HepG2 (cell line): ENCODE results near the gene GRHL3. TPM values are rescaled to one million over a fixed set of nuclear protein-coding genes. Genes with fewer than 3 reads are reported as not detected.

Experiments
- ATAC-seq: fragments of 200-7000 bp; cut with Tn5 transposase; 3 replicates; pipeline ENCODE4 v1.9.1; 2020; ENCODE audit warnings: mild to moderate bottlenecking, moderate library complexity
- BruUV-seq: library from RNA; stranded (reverse); fragments of 400-500 nt; replicated peaks from 2 replicates; lab custom pipeline; 2021; lab: Mats Ljungman, UMichigan
- CTCF ChIA-PET: fragments of 300-600 bp; formaldehyde crosslinking; extraction: SDS; loops from one replicate; lab custom pipeline; 2021; ENCODE audit warnings: low total read pairs, inconsistent platforms, low intra/inter-chr PET ratio; lab: Yijun Ruan, JAX
- POLR2A ChIA-PET: fragments of 350-600 bp; sonication (Branson Sonifier 250); formaldehyde crosslinking; loops from one replicate; lab custom pipeline; 2020; ENCODE audit warnings: antibody characterized with exemption, inconsistent platforms; lab: Yijun Ruan, JAX
- DNase-seq: peaks from one replicate; pipeline ENCODE4 v3.0.0-alpha.2; 2015; ENCODE audit warnings: low spot score
- FAIRE-seq: peaks from 3 replicates; lab custom pipeline; 2011; peaks lifted over from hg19 to GRCh38; lab: Jason Lieb, UNC
- H2AFZ ChIP-seq: one replicate; pipeline ENCODE4 v1.6.1; 2011; ENCODE audit warnings: low read length, inconsistent platforms
- H3K27ac ChIP-seq: fragments of 300-600 bp; 3 replicates; pipeline ENCODE4 v1.8.0; 2011; ENCODE audit warnings: mixed run types, mild to moderate bottlenecking, mixed read lengths, low read length, inconsistent platforms; ENCODE audit not compliant: insufficient read depth; ENCODE audit errors: extremely low read length
- H3K27me3 ChIP-seq, 2 experiments: fragments of 200-600 bp in 1 of 2; 2 replicates in 1 of 2; 3 replicates in 1 of 2; pipeline versions ENCODE4 v1.6.0 to v1.8.0; 2011; ENCODE audit warnings: low read length in 2 of 2, mild to moderate bottlenecking in 2 of 2, moderate library complexity in 2 of 2, inconsistent platforms in 1 of 2; ENCODE audit not compliant: insufficient read depth in 2 of 2, control insufficient read depth in 1 of 2
- H3K36me3 ChIP-seq, 2 experiments: fragments of 200-600 bp in 1 of 2; replicated peaks in 1 of 2; 2 replicates in 1 of 2; 3 replicates in 1 of 2; pipeline versions ENCODE4 v1.5.1 to v1.8.0; 2011; ENCODE audit warnings: low read length in 2 of 2, inconsistent platforms in 1 of 2; ENCODE audit not compliant: insufficient read depth in 2 of 2, control insufficient read depth in 1 of 2
- H3K4me1 ChIP-seq: 2 replicates; pipeline ENCODE4 v1.5.1; 2012; ENCODE audit warnings: low read length, inconsistent platforms; ENCODE audit not compliant: insufficient read depth
- H3K4me2 ChIP-seq: 2 replicates; pipeline ENCODE4 v1.6.0; 2011; ENCODE audit warnings: low read depth, low read length, inconsistent platforms
- H3K4me3 ChIP-seq, 3 experiments: fragments of 200-600 bp in 1 of 3; sonication (generic), shearing (Covaris generic) in 1 of 3; replicated peaks in 1 of 3; 2 replicates each; pipeline ENCODE4 v1.5.1; 2011 to 2016; ENCODE audit warnings: low read length in 3 of 3, inconsistent platforms in 2 of 3, low read depth in 2 of 3, mild to moderate bottlenecking in 2 of 3, control low read depth in 1 of 3, mixed read lengths in 1 of 3; ENCODE audit not compliant: insufficient read depth in 1 of 3
- H3K79me2 ChIP-seq: one replicate; pipeline ENCODE4 v1.6.1; 2011; ENCODE audit warnings: low read length, inconsistent platforms; ENCODE audit not compliant: insufficient read depth
- H3K9ac ChIP-seq: 2 replicates; pipeline ENCODE4 v1.6.0; 2011; ENCODE audit warnings: mild to moderate bottlenecking, low read depth, low read length, inconsistent platforms; ENCODE audit not compliant: insufficient read depth
- H3K9me3 ChIP-seq: 2 replicates; pipeline ENCODE4 v1.5.1; 2012; ENCODE audit warnings: mild to moderate bottlenecking, low read length
- H4K20me1 ChIP-seq: 2 replicates; pipeline ENCODE4 v1.6.0; 2011; ENCODE audit warnings: inconsistent platforms, mild to moderate bottlenecking, low read length, moderate library complexity; ENCODE audit not compliant: insufficient read depth
- MTA1 ChIP-seq: sonication (generic); formaldehyde crosslinking; IDR thresholded peaks from 2 replicates; pipeline ENCODE4 v1.4.0; 2020; ENCODE audit warnings: missing genetic modification reagents, mild to moderate bottlenecking, borderline replicate concordance
- MTF1 ChIP-seq: sonication (generic); formaldehyde crosslinking; IDR thresholded peaks from 2 replicates; pipeline ENCODE4 v1.5.0; 2020; ENCODE audit warnings: missing genetic modification reagents
- MZF1 ChIP-seq: sonication (generic); formaldehyde crosslinking; IDR thresholded peaks from 2 replicates; pipeline ENCODE4 v1.8.1; 2023; ENCODE audit warnings: mild to moderate bottlenecking, missing genetic modification reagents, borderline replicate concordance
- SNRNP70 ChIP-seq: fragments of 200-400 bp; formaldehyde crosslinking; IDR thresholded peaks from 2 replicates; pipeline ENCODE4 v1.6.1; 2017; ENCODE audit warnings: mild to moderate bottlenecking, low read depth, low read length, moderate library complexity
- TCF7L2 ChIP-seq: IDR thresholded peaks from 2 replicates; pipeline ENCODE4 v1.6.1; 2011; ENCODE audit warnings: mild to moderate bottlenecking, low read depth, low read length, moderate library complexity
- TEAD3 ChIP-seq: optimal IDR thresholded peaks from 2 replicates; pipeline ENCODE3; 2016; ENCODE audit warnings: borderline replicate concordance
- WIZ ChIP-seq: sonication (generic); formaldehyde crosslinking; IDR thresholded peaks from 2 replicates; pipeline ENCODE4 v1.5.1; 2020; ENCODE audit warnings: mild to moderate bottlenecking, missing genetic modification reagents
- ZKSCAN1 ChIP-seq: fragments of 150-350 bp; IDR thresholded peaks from 2 replicates; pipeline ENCODE4 v1.6.1; 2014; ENCODE audit warnings: low read length
- ZMAT3 ChIP-seq: sonication (generic); formaldehyde crosslinking; conservative IDR thresholded peaks from 2 replicates; pipeline ENCODE4 v1.7.0; 2021; ENCODE audit warnings: missing genetic modification reagents
- WGBS: methylation state at CpG from one replicate; pipeline ENCODE4 v1.1.6; 2017; ENCODE audit warnings: low lambda C conversion rate; 5-methylcytosine and 5-hydroxymethylcytosine counted together
- in situ Hi-C: cut with HindIII; loops from 2 replicates; pipeline ENCODE4 v1.10.0; 2017; ENCODE audit warnings: low pct_unique_long_range_greater_than_20kb; ENCODE audit not compliant: extremely low pct_ligation_motif_present
- intact Hi-C: fragments of 100-400 bp; cut with micrococcal nuclease; formaldehyde crosslinking; loops from one replicate; pipeline ENCODE4 v1.10.0; 2022; ENCODE audit not compliant: unreplicated experiment
- polyA plus RNA-seq, 8 experiments: library from polyadenylated mRNA; depleted of rRNA in 3 of 8; stranded (reverse) in 7 of 8; unstranded in 1 of 8; fragments of >200 nt; fragmentation: Illumina TruSeq in 4 of 8; extraction: Trizol in 4 of 8; gene quantifications; 2 replicates each; pipeline versions ENCODE4 v1.2.1 to v1.2.3, GENCODE V29; 2011 to 2016; ENCODE audit warnings: low read depth in 4 of 8, missing spikeins in 1 of 8, mixed read lengths in 1 of 8; ENCODE audit not compliant: insufficient read depth in 1 of 8
- total RNA-seq, 5 experiments: library from RNA; depleted of rRNA; stranded (reverse); fragments of >200 nt; fragmentation: Illumina TruSeq; extraction: Trizol; gene quantifications; 2 replicates each; pipeline ENCODE4 v1.2.3, GENCODE V29; 2016; ENCODE audit warnings: low read depth in 1 of 5
- TF ChIP-seq, protein P1 (sequence below): sonication (generic); formaldehyde crosslinking; IDR thresholded peaks from 2 replicates; pipeline ENCODE4 v1.4.0; 2020; ENCODE audit warnings: missing genetic modification reagents
- TF ChIP-seq, protein P2 (sequence below): sonication (generic); formaldehyde crosslinking; IDR thresholded peaks from 2 replicates; pipeline ENCODE4 v1.4.0; 2020; ENCODE audit warnings: missing genetic modification reagents, low read depth, mild to moderate bottlenecking, borderline replicate concordance
- TF ChIP-seq, protein P3 (sequence below): sonication (generic); formaldehyde crosslinking; IDR thresholded peaks from 2 replicates; pipeline ENCODE4; 2020; ENCODE audit warnings: missing genetic modification reagents, mild to moderate bottlenecking, borderline replicate concordance
- TF ChIP-seq, protein P4 (sequence below): sonication (generic); formaldehyde crosslinking; IDR thresholded peaks from 2 replicates; pipeline ENCODE4 v1.4.0; 2020; ENCODE audit warnings: mild to moderate bottlenecking, missing genetic modification reagents
- TF ChIP-seq, protein P5 (sequence below): sonication (generic); formaldehyde crosslinking; IDR thresholded peaks from 2 replicates; pipeline ENCODE4 v1.4.0; 2020; ENCODE audit warnings: missing genetic modification reagents

GRHL3 gene
- total and polyA plus RNA-seq, 2 of the 13 experiments (the other 11 are each of a cell fraction or from before 2014, with no cell fraction given), result not detected

DNA sequence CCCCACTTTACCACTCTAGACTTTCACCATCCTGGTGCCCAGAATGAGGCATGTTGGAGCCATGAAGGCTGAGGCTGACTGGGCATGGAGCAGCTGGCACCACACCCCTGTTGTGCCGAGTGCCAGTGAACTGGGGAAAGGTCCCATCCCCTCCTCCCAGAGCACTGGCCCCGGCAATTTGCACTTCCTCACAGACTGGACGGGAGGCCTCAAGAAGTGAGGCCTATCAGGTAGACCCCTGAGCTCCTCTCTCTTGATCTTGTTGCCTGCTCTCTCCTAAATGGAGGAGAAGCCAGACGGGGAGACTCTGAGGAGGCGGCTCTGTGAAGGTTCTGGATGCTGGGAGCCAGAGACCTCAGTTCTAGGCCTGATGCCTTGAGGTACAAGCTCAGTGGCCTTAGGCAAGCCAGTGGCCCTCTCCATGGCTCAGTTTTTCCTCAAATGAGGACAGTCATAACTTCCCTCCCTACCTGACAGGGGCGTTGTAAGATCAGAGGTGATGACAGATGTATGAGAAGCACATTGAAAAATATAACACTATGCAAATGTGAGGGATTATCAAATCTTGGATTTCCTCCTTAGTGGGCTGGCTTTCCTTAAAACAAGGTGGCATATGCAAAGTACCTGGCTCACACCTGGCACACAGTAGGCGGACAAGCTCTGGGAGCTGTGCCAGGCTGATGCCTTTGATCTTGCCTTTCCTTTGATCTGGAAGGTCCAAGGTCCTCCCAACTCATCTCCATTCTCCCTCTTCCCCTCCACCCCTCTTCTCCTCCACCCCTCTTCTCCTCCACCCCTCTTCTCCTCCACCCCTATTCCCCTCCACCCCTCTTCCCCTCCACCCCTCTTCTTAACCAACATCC lies 6.7 kb downstream of the GRHL3 start:
- Histone ChIP-seq H3K4me2 (no peak overlapping the region), H3K4me3 (no peak overlapping the region), H3K4me1 (no peaks in the 10 kb centered on the region), H4K20me1 (no peaks in the 10 kb centered on the region), H3K79me2 (no peaks in the 10 kb centered on the region), H2AFZ (no peak overlapping the region), H3K9me3 (no peaks in the 10 kb centered on the region), H3K27me3 (peaks cover 2 to 16% of the 10 kb centered on the region in 2 experiments; a peak in 4 of 5 replicates), H3K27ac (no peak overlapping the region), H3K36me3 (no peaks in the 10 kb centered on the region), H3K9ac (no peak overlapping the region)
- intact Hi-C loops, result no loop called here
- ChIA-PET CTCF (no interaction called here), POLR2A (no interaction called here)
- FAIRE-seq, result no peak
- no TSS peak for BruUV-seq
- in situ Hi-C loops, result no loop called here
- ATAC-seq, result no peak
- DNase-seq, result no peak
- 20% methylated on average over 2 of the region's 7 CpGs for WGBS
- no peak for TF ChIP-seq SNRNP70
- no peak for TF ChIP-seq MZF1
- no peak for TF ChIP-seq TEAD3 (CRISPR knock-in tag)
- 0 out of 2 replicates have a peak, but pooled peaks have one; percentile 9 for TF ChIP-seq TCF7L2
- TF ChIP-seq, protein P1, sequence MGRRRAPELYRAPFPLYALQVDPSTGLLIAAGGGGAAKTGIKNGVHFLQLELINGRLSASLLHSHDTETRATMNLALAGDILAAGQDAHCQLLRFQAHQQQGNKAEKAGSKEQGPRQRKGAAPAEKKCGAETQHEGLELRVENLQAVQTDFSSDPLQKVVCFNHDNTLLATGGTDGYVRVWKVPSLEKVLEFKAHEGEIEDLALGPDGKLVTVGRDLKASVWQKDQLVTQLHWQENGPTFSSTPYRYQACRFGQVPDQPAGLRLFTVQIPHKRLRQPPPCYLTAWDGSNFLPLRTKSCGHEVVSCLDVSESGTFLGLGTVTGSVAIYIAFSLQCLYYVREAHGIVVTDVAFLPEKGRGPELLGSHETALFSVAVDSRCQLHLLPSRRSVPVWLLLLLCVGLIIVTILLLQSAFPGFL (CRISPR knock-in tag), result no peak
- TF ChIP-seq MTF1 (CRISPR knock-in tag), result no peak
- no peak for TF ChIP-seq MTA1 (CRISPR knock-in tag)
- TF ChIP-seq, protein P2, sequence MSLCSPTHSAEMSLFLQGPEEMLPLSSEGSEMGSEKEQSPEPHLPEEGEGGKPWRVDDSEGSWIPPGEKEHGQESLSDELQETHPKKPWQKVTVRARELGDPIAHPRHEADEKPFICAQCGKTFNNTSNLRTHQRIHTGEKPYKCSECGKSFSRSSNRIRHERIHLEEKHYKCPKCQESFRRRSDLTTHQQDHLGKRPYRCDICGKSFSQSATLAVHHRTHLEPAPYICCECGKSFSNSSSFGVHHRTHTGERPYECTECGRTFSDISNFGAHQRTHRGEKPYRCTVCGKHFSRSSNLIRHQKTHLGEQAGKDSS (CRISPR knock-in tag), result no peak
- TF ChIP-seq ZMAT3 (CRISPR knock-in tag), result no peak
- TF ChIP-seq, protein P3, sequence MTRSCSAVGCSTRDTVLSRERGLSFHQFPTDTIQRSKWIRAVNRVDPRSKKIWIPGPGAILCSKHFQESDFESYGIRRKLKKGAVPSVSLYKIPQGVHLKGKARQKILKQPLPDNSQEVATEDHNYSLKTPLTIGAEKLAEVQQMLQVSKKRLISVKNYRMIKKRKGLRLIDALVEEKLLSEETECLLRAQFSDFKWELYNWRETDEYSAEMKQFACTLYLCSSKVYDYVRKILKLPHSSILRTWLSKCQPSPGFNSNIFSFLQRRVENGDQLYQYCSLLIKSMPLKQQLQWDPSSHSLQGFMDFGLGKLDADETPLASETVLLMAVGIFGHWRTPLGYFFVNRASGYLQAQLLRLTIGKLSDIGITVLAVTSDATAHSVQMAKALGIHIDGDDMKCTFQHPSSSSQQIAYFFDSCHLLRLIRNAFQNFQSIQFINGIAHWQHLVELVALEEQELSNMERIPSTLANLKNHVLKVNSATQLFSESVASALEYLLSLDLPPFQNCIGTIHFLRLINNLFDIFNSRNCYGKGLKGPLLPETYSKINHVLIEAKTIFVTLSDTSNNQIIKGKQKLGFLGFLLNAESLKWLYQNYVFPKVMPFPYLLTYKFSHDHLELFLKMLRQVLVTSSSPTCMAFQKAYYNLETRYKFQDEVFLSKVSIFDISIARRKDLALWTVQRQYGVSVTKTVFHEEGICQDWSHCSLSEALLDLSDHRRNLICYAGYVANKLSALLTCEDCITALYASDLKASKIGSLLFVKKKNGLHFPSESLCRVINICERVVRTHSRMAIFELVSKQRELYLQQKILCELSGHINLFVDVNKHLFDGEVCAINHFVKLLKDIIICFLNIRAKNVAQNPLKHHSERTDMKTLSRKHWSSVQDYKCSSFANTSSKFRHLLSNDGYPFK, result no peak
- peak; percentile 95 for TF ChIP-seq ZKSCAN1
- TF ChIP-seq, protein P4, sequence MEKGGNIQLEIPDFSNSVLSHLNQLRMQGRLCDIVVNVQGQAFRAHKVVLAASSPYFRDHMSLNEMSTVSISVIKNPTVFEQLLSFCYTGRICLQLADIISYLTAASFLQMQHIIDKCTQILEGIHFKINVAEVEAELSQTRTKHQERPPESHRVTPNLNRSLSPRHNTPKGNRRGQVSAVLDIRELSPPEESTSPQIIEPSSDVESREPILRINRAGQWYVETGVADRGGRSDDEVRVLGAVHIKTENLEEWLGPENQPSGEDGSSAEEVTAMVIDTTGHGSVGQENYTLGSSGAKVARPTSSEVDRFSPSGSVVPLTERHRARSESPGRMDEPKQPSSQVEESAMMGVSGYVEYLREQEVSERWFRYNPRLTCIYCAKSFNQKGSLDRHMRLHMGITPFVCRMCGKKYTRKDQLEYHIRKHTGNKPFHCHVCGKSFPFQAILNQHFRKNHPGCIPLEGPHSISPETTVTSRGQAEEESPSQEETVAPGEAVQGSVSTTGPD, result no peak
- TF ChIP-seq, protein P5, sequence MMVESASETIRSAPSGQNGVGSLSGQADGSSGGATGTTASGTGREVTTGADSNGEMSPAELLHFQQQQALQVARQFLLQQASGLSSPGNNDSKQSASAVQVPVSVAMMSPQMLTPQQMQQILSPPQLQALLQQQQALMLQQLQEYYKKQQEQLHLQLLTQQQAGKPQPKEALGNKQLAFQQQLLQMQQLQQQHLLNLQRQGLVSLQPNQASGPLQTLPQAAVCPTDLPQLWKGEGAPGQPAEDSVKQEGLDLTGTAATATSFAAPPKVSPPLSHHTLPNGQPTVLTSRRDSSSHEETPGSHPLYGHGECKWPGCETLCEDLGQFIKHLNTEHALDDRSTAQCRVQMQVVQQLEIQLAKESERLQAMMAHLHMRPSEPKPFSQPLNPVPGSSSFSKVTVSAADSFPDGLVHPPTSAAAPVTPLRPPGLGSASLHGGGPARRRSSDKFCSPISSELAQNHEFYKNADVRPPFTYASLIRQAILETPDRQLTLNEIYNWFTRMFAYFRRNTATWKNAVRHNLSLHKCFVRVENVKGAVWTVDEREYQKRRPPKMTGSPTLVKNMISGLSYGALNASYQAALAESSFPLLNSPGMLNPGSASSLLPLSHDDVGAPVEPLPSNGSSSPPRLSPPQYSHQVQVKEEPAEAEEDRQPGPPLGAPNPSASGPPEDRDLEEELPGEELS (CRISPR knock-in tag), result no peak
- TF ChIP-seq WIZ (CRISPR knock-in tag), result no peak
